ENCODE results near the gene CCDC13. TPM values are rescaled to one million over a fixed set of nuclear protein-coding genes. Genes with fewer than 3 reads are reported as not detected.

Gene CCDC13
- total and polyA plus RNA-seq, 2 experiments from 2014 or later: 0.27 to 0.45 TPM

DNA sequence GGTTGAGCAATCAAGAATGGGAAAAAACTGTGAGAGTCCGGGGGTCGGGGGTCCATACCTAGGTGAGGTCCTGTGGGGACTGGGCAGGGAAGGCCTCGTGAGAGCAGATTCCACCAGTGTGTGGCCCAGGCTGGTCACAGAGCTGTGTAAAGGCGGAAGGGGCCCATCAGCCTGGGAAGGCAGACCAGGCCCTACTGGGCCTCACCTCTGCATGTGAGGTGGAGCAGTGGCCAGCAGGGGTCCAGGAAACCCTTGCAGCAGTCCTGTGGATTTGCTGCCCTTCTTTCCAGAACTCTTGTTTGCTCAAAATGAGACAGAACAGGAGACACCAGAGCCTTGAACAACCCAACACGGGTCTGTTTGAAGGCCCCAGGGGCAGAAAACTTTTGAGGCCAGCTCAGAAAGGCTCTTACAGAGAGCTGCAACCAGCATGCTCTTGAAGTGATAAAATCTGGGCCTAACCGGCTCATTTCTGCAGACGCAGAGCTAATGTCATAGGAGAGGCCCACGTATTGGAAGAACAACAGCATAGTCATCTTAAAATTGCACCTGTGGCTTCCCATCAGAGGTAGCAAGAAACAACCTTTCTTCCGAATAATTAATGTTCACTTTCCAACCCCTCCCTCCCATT lies 40.1 kb downstream of the CCDC13 start:
- Mint-ChIP-seq H3K27me3 (ENCODE audit: insufficient read depth, low read depth, poor library complexity) (peaks cover 17% of the 10 kb centered on the region), H3K4me3 (no peak overlapping the region; the same call in 2 of the 3 replicates), H3K4me1 (peaks cover 34% of the 10 kb centered on the region), H3K9me3 (no peaks in the 10 kb centered on the region), H3K36me3 (ENCODE audit: low read depth) (no peaks in the 10 kb centered on the region), H3K27ac (peak overlapping the region; percentile 62; the same call in 1 of the 2 replicates)
- H3F3A ChIP-seq (replicated peaks; ENCODE audit: low read depth): no peaks in the 10 kb centered on the region
- H3K27ac ChIP-seq (ENCODE audit: low read depth): no peak overlapping the region
- peaks cover 15% of the 10 kb centered on the region for H3K4me1 ChIP-seq (ENCODE audit: insufficient read depth)
- peak overlapping the region; percentile 67 for H3K4me2 ChIP-seq
- ATAC-seq: peak; percentile 20
- no peaks in the 10 kb centered on the region for H3K27me3 ChIP-seq (ENCODE audit: insufficient read depth)
- TF ChIP-seq CTCF (conservative IDR thresholded peaks at IDR 0.05; ENCODE audit: low read depth in 2 of 2) (peak in 1 of 2 experiments; percentile 22; a peak in 1 of 4 replicates), CREB1 (CRISPR knock-in tag; IDR thresholded peaks at IDR 0.05; ENCODE audit: low read depth) (no peak)
- DNase-seq (ENCODE audit: low spot score): peak; percentile 16
- H2AFZ ChIP-seq: peak overlapping the region; percentile 82
- H3K36me3 ChIP-seq (ENCODE audit: insufficient read depth): no peaks in the 10 kb centered on the region
- peaks cover 3% of the 10 kb centered on the region; the same call in 1 of the 2 replicates for H3K9me2 ChIP-seq (ENCODE audit: insufficient read depth)
- no peaks in the 10 kb centered on the region for H3K79me2 ChIP-seq (replicated peaks; ENCODE audit: insufficient read depth)
- no peaks in the 10 kb centered on the region for H4K20me1 ChIP-seq (replicated peaks; ENCODE audit: insufficient read depth)
- no peak overlapping the region for H3K4me3 ChIP-seq

DNA sequence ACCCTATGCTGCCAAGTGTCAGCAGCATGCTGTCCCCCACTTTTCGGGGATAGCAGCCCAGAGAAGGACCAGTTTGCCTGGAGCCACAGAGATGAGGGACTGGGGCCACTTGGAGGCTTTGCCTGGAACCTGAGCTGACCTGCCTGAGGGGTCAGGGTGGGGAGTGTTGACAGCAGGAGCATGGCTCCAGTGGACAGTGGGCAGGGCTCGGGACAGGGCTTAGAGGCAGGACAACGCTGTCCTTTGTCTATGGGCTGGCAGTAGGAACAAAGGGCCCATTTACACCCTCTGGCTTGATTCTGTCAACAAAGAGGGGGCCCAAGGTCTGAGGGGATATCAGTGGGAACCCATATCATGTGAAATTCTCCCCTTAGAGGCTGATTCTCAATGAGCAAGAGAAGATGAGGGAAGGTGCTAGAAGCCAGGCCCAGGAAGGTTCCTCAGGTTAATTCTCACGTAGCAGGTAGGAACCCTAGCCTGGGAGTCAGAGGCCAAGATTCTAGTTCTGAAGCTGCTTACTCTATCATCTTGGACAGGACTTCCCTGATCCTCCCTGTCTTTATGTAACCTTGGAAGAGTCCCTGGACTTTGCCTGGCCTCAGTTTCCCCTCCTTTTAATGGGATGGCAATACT lies 40.7 kb downstream of the CCDC13 start:
- no peak overlapping the region; the same call in 2 of the 3 replicates for H3K4me3 Mint-ChIP-seq
- H3K4me1 ChIP-seq (ENCODE audit: insufficient read depth): peaks cover 15% of the 10 kb centered on the region
- H3F3A ChIP-seq (replicated peaks; ENCODE audit: low read depth): no peaks in the 10 kb centered on the region
- DNase-seq (ENCODE audit: low spot score): no peak
- H3K27ac Mint-ChIP-seq: 0 out of 2 replicates have a peak overlapping the region, but pooled peaks have one; percentile 62
- H3K9me3 Mint-ChIP-seq: no peaks in the 10 kb centered on the region
- H2AFZ ChIP-seq: no peak overlapping the region
- H3K4me3 ChIP-seq: no peak overlapping the region
- H3K79me2 ChIP-seq (replicated peaks; ENCODE audit: insufficient read depth): no peaks in the 10 kb centered on the region
- no peaks in the 10 kb centered on the region for H4K20me1 ChIP-seq (replicated peaks; ENCODE audit: insufficient read depth)
- H3K36me3 Mint-ChIP-seq (ENCODE audit: low read depth): no peaks in the 10 kb centered on the region
- no peak overlapping the region for H3K27ac ChIP-seq (ENCODE audit: low read depth)
- peaks cover 17% of the 10 kb centered on the region for H3K27me3 Mint-ChIP-seq (ENCODE audit: insufficient read depth, low read depth, poor library complexity)
- H3K27me3 ChIP-seq (ENCODE audit: insufficient read depth): no peaks in the 10 kb centered on the region
- no peak for ATAC-seq
- H3K36me3 ChIP-seq (ENCODE audit: insufficient read depth): no peaks in the 10 kb centered on the region
- H3K4me2 ChIP-seq: no peak overlapping the region
- peaks cover 39% of the 10 kb centered on the region for H3K4me1 Mint-ChIP-seq
- H3K9me2 ChIP-seq (ENCODE audit: insufficient read depth): peaks cover 3% of the 10 kb centered on the region; the same call in 1 of the 2 replicates
- TF ChIP-seq REST (IDR thresholded peaks at IDR 0.05; ENCODE audit: unreplicated experiment) (no peak), JUNB (IDR thresholded peaks at IDR 0.05; ENCODE audit: unreplicated experiment) (no peak), ZNF331 (CRISPR knock-in tag; IDR thresholded peaks at IDR 0.05; ENCODE audit: low read depth) (no peak), EZH2 (IDR thresholded peaks at IDR 0.05; ENCODE audit: low read depth, unreplicated experiment) (no peak), NANOG (IDR thresholded peaks at IDR 0.05; ENCODE audit: borderline replicate concordance) (no peak), CTCF (conservative IDR thresholded peaks at IDR 0.05; ENCODE audit: low read depth in 2 of 2) (no peak)
- TF ChIP-seq, protein P1, sequence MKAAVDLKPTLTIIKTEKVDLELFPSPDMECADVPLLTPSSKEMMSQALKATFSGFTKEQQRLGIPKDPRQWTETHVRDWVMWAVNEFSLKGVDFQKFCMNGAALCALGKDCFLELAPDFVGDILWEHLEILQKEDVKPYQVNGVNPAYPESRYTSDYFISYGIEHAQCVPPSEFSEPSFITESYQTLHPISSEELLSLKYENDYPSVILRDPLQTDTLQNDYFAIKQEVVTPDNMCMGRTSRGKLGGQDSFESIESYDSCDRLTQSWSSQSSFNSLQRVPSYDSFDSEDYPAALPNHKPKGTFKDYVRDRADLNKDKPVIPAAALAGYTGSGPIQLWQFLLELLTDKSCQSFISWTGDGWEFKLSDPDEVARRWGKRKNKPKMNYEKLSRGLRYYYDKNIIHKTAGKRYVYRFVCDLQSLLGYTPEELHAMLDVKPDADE (IDR thresholded peaks at IDR 0.05): no peak
